ENCODE data around the gene ZNF275.

DNA sequence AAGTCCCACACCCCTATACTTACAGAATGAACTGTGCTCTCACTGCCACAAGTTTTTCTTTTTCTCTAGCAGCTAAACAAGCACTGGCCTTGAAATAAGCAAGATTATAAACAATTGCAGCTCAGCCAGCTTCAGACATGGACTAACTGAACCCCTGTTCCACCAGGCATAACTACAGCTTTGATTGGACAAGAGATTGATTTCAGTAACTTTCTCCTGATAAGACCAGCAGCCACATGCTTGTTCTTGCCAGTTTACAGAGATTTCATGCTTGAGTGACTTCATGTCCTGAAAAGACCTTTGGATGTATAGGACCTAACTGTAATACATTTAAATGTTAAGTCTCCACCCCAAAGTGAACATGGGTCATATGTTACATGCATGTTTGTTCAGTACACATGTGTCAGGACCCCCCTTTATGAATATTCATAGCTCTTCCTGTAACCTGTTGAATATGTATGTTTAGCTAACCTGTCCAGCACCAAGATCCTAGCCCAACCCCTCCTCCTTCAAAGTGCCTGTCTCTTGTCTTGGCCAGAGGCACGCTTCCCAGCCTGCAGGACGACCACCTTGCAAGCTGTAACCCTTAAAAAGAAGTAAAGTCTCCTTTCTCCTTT is 27.9 kb downstream of the ZNF275 start:
- TF ChIP-seq POLR2A (IDR thresholded peaks at IDR 0.05) (no peak), POLR2AphosphoS5 (IDR thresholded peaks at IDR 0.05; ENCODE audit: insufficient read depth in 1 of 2, low read depth in 1 of 2) (no peak)
- TF ChIP-seq, protein P1, sequence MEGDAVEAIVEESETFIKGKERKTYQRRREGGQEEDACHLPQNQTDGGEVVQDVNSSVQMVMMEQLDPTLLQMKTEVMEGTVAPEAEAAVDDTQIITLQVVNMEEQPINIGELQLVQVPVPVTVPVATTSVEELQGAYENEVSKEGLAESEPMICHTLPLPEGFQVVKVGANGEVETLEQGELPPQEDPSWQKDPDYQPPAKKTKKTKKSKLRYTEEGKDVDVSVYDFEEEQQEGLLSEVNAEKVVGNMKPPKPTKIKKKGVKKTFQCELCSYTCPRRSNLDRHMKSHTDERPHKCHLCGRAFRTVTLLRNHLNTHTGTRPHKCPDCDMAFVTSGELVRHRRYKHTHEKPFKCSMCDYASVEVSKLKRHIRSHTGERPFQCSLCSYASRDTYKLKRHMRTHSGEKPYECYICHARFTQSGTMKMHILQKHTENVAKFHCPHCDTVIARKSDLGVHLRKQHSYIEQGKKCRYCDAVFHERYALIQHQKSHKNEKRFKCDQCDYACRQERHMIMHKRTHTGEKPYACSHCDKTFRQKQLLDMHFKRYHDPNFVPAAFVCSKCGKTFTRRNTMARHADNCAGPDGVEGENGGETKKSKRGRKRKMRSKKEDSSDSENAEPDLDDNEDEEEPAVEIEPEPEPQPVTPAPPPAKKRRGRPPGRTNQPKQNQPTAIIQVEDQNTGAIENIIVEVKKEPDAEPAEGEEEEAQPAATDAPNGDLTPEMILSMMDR (IDR thresholded peaks at IDR 0.05): no peak
